Esophagus muscularis mucosa (tissue), 4 donors: Measurements from ENCODE around the gene ZNF487.

Experiments
- EP300 ChIP-seq: sonication (generic); formaldehyde crosslinking; IDR thresholded peaks from one replicate; pipeline ENCODE4 v1.6.1; 2017; ENCODE audit warnings: antibody characterized with exemption
- POLR2A ChIP-seq: fragments of 450-650 bp; IDR thresholded peaks from one replicate; pipeline ENCODE4 v1.6.1; 2017; ENCODE audit warnings: antibody characterized with exemption, moderate library complexity, mild to moderate bottlenecking, low read depth
- TF ChIP-seq, protein P1 (sequence below), 3 experiments: fragments of 200-600 bp in 2 of 3; fragments of 450-650 bp in 1 of 3; sonication (generic) in 2 of 3; IDR thresholded peaks; one replicate each; pipeline ENCODE4 v1.5.1; 2017 to 2019; ENCODE audit warnings: antibody characterized with exemption in 3 of 3, mild to moderate bottlenecking in 2 of 3, moderate library complexity in 1 of 3

DNA sequence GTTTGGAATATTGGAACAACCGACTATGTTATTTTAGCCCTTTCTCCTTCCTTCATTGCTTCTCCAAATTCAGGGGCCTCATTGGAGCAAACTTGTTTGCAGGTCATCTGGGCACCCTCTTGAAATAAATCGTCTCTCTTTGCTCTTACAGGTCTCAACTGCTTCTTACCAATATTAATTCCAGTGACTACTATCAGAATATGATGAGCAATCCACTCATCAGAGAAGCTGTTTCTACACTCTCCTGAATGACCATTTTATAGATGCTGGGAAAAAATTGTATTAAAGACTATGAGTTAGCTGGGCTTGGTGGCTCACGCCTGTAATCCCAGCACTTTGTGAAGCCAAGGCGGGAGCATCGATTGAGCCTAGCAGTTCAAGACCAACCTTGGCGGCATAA, 15.4 kb upstream of the ZNF487 start:
- TF ChIP-seq, protein P1, sequence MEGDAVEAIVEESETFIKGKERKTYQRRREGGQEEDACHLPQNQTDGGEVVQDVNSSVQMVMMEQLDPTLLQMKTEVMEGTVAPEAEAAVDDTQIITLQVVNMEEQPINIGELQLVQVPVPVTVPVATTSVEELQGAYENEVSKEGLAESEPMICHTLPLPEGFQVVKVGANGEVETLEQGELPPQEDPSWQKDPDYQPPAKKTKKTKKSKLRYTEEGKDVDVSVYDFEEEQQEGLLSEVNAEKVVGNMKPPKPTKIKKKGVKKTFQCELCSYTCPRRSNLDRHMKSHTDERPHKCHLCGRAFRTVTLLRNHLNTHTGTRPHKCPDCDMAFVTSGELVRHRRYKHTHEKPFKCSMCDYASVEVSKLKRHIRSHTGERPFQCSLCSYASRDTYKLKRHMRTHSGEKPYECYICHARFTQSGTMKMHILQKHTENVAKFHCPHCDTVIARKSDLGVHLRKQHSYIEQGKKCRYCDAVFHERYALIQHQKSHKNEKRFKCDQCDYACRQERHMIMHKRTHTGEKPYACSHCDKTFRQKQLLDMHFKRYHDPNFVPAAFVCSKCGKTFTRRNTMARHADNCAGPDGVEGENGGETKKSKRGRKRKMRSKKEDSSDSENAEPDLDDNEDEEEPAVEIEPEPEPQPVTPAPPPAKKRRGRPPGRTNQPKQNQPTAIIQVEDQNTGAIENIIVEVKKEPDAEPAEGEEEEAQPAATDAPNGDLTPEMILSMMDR (IDR thresholded peaks at IDR 0.05): no peak
- TF ChIP-seq POLR2A: no peak
- TF ChIP-seq EP300: no peak
